Eye (tissue), 1 donor: ENCODE results near the gene SLC66A2.

Experiments
- DNase-seq: peaks from one replicate; pipeline ENCODE4 v3.0.0-alpha.2; 2015

SLC66A2 gene

GRCh38 chr18:79864006-79864725 is 87.3 kb downstream of the SLC66A2 start:
- DNase-seq = no peak

GRCh38 chr18:79863161-79864005 is 88.1 kb downstream of the SLC66A2 start:
- DNase-seq = no peak

- no peak for DNase-seq
Observed at GRCh38 chr18:79862562-79862961, 88.9 kb downstream of the SLC66A2 start.

- DNase-seq = no peak
Observed at GRCh38 chr18:79861687-79862086, 89.8 kb downstream of the SLC66A2 start.

- no peak for DNase-seq
Observed at GRCh38 chr18:79859314-79859713, 92.1 kb downstream of the SLC66A2 start.

GRCh38 chr18:79857082-79857671 is 94.3 kb downstream of the SLC66A2 start:
- peak; percentile 77 for DNase-seq

- DNase-seq = peak; percentile 80
Observed at GRCh38 chr18:79856119-79857007, 95.1 kb downstream of the SLC66A2 start.

- DNase-seq = no peak
Observed at GRCh38 chr18:79855147-79855933, 96.1 kb downstream of the SLC66A2 start.

- no peak for DNase-seq
Observed at GRCh38 chr18:79853993-79854364, 97.5 kb downstream of the SLC66A2 start.

GRCh38 chr18:79853303-79853992 is 98.0 kb downstream of the SLC66A2 start:
- no peak for DNase-seq

GRCh38 chr18:79852561-79853302 is 98.7 kb downstream of the SLC66A2 start:
- no peak for DNase-seq
